Measurements from ENCODE around the gene KDM7A. TPM values are rescaled to one million over a fixed set of nuclear protein-coding genes. Genes with fewer than 3 reads are reported as not detected.

The KDM7A gene
- total RNA-seq, 2 experiments from 2014 or later: 3.3 TPM

DNA sequence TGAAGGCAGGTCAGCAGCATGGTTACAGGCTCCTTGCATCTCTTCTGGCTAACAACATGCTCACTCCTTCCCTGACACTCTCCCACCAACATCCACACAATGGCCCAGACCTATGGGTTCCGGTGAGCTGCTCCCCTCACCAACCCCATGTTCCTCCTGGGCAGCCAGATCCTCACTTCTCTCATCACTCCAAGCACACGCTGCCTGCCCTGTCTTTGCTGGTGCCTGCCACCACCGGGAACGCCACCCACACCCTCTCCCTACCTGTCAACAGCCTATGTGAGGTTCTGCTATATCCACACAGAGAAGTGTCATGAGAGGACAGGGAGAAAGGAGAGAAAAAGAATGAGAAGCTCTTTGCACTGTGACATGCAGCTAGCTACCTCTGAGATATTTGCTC is 128.6 kb downstream of the KDM7A start:
- no peaks in the 10 kb centered on the region for H3K9me2 ChIP-seq (ENCODE audit: insufficient read depth, low read length)
- TF ChIP-seq EZH2phosphoT487 (IDR thresholded peaks at IDR 0.05; ENCODE audit: borderline replicate concordance, low read depth, low read length): no peak
- TF ChIP-seq, protein P1, sequence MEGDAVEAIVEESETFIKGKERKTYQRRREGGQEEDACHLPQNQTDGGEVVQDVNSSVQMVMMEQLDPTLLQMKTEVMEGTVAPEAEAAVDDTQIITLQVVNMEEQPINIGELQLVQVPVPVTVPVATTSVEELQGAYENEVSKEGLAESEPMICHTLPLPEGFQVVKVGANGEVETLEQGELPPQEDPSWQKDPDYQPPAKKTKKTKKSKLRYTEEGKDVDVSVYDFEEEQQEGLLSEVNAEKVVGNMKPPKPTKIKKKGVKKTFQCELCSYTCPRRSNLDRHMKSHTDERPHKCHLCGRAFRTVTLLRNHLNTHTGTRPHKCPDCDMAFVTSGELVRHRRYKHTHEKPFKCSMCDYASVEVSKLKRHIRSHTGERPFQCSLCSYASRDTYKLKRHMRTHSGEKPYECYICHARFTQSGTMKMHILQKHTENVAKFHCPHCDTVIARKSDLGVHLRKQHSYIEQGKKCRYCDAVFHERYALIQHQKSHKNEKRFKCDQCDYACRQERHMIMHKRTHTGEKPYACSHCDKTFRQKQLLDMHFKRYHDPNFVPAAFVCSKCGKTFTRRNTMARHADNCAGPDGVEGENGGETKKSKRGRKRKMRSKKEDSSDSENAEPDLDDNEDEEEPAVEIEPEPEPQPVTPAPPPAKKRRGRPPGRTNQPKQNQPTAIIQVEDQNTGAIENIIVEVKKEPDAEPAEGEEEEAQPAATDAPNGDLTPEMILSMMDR (conservative IDR thresholded peaks at IDR 0.05; ENCODE audit: low read length): no peak
- no peaks in the 10 kb centered on the region for H3K4me1 ChIP-seq (ENCODE audit: insufficient read depth, low read length, poor library complexity, severe bottlenecking)
- no peak overlapping the region for H3K27ac ChIP-seq (ENCODE audit: low read depth, low read length, poor library complexity, severe bottlenecking)
- no peaks in the 10 kb centered on the region for H4K20me1 ChIP-seq (ENCODE audit: insufficient read depth, low read length)
- no peak for DNase-seq (ENCODE audit: low spot score)
- H3K4me3 ChIP-seq (ENCODE audit: low read depth, low read length, poor library complexity, severe bottlenecking): no peak overlapping the region
- BruUV-seq (replicated peaks): no TSS peak
- H3K79me2 ChIP-seq (ENCODE audit: insufficient read depth, low read depth, low read length): no peaks in the 10 kb centered on the region
- H3K4me2 ChIP-seq (ENCODE audit: low read length): no peak overlapping the region
- H2AFZ ChIP-seq (ENCODE audit: low read length): no peak overlapping the region
- no peaks in the 10 kb centered on the region for H3K36me3 ChIP-seq (ENCODE audit: insufficient read depth, low read length)
- POLR2A ChIA-PET: no interaction called here
- intact Hi-C loops (cut with micrococcal nuclease; ENCODE audit: unreplicated experiment): no loop called here
- H3K9me3 ChIP-seq (ENCODE audit: low read length): no peaks in the 10 kb centered on the region
- CTCF ChIA-PET (ENCODE audit: unreplicated experiment): no interaction called here

- TF ChIP-seq, protein P1 (conservative IDR thresholded peaks at IDR 0.05; ENCODE audit: low read length): no peak
- TF ChIP-seq EZH2phosphoT487 (IDR thresholded peaks at IDR 0.05; ENCODE audit: borderline replicate concordance, low read depth, low read length): no peak
- no peaks in the 10 kb centered on the region for H3K36me3 ChIP-seq (ENCODE audit: insufficient read depth, low read length)
- no peak overlapping the region for H2AFZ ChIP-seq (ENCODE audit: low read length)
- no peaks in the 10 kb centered on the region for H3K9me2 ChIP-seq (ENCODE audit: insufficient read depth, low read length)
- H4K20me1 ChIP-seq (ENCODE audit: insufficient read depth, low read length): no peaks in the 10 kb centered on the region
- DNase-seq (ENCODE audit: low spot score): no peak
- no peaks in the 10 kb centered on the region for H3K9me3 ChIP-seq (ENCODE audit: low read length)
- no peak overlapping the region for H3K4me2 ChIP-seq (ENCODE audit: low read length)
- no peak overlapping the region for H3K4me3 ChIP-seq (ENCODE audit: low read depth, low read length, poor library complexity, severe bottlenecking)
- intact Hi-C loops (cut with micrococcal nuclease; ENCODE audit: unreplicated experiment): no loop called here
- H3K79me2 ChIP-seq (ENCODE audit: insufficient read depth, low read depth, low read length): no peaks in the 10 kb centered on the region
- POLR2A ChIA-PET: interaction anchor here (0.7 kb wide), 1 partner anchor 88 kb away, joined by 4 read pairs; no protein-coding TSS in a partner anchor
- H3K4me1 ChIP-seq (ENCODE audit: insufficient read depth, low read length, poor library complexity, severe bottlenecking): no peaks in the 10 kb centered on the region
- no peak overlapping the region for H3K27ac ChIP-seq (ENCODE audit: low read depth, low read length, poor library complexity, severe bottlenecking)
- CTCF ChIA-PET (ENCODE audit: unreplicated experiment): no interaction called here
- BruUV-seq (replicated peaks): no TSS peak
Observed at GRCh38 chr7:140047197-140047596, 129.6 kb downstream of the KDM7A start.

GRCh38 chr7:140045697-140046096 is 131.1 kb downstream of the KDM7A start:
- no peak for DNase-seq (ENCODE audit: low spot score)
- Histone ChIP-seq H3K27ac (ENCODE audit: low read depth, low read length, poor library complexity, severe bottlenecking) (no peak overlapping the region), H3K4me2 (ENCODE audit: low read length) (no peak overlapping the region), H3K36me3 (ENCODE audit: insufficient read depth, low read length) (no peaks in the 10 kb centered on the region), H3K79me2 (ENCODE audit: insufficient read depth, low read depth, low read length) (no peaks in the 10 kb centered on the region), H3K4me1 (ENCODE audit: insufficient read depth, low read length, poor library complexity, severe bottlenecking) (no peaks in the 10 kb centered on the region), H3K9me3 (ENCODE audit: low read length) (no peaks in the 10 kb centered on the region), H4K20me1 (ENCODE audit: insufficient read depth, low read length) (no peaks in the 10 kb centered on the region), H3K4me3 (ENCODE audit: low read depth, low read length, poor library complexity, severe bottlenecking) (no peak overlapping the region), H2AFZ (ENCODE audit: low read length) (no peak overlapping the region), H3K9me2 (ENCODE audit: insufficient read depth, low read length) (no peaks in the 10 kb centered on the region)
- CTCF ChIA-PET (ENCODE audit: unreplicated experiment): no interaction called here
- BruUV-seq (replicated peaks): no TSS peak
- POLR2A ChIA-PET: interaction anchor here (0.7 kb wide), 1 partner anchor 12 kb away, joined by 3 read pairs; no protein-coding TSS in a partner anchor
- TF ChIP-seq, protein P1 (conservative IDR thresholded peaks at IDR 0.05; ENCODE audit: low read length): no peak
- TF ChIP-seq EZH2phosphoT487 (IDR thresholded peaks at IDR 0.05; ENCODE audit: borderline replicate concordance, low read depth, low read length): no peak
- intact Hi-C loops (cut with micrococcal nuclease; ENCODE audit: unreplicated experiment): no loop called here

Measured in OCI-LY7 (cell line).